IPS-NIHi7 (cell line): ENCODE data around the gene RGL2.
"Not testable (repeated sequence)": the region's sequence is repeated elsewhere in the genome, so short reads cannot be mapped to it uniquely, and the experiment has no call there.

Experiments used
- DNase-seq: peaks from one replicate; pipeline ENCODE4 v3.0.0; 2012; ENCODE audit warnings: mixed read lengths; ENCODE audit errors: extremely low spot score

Gene RGL2, protein sequence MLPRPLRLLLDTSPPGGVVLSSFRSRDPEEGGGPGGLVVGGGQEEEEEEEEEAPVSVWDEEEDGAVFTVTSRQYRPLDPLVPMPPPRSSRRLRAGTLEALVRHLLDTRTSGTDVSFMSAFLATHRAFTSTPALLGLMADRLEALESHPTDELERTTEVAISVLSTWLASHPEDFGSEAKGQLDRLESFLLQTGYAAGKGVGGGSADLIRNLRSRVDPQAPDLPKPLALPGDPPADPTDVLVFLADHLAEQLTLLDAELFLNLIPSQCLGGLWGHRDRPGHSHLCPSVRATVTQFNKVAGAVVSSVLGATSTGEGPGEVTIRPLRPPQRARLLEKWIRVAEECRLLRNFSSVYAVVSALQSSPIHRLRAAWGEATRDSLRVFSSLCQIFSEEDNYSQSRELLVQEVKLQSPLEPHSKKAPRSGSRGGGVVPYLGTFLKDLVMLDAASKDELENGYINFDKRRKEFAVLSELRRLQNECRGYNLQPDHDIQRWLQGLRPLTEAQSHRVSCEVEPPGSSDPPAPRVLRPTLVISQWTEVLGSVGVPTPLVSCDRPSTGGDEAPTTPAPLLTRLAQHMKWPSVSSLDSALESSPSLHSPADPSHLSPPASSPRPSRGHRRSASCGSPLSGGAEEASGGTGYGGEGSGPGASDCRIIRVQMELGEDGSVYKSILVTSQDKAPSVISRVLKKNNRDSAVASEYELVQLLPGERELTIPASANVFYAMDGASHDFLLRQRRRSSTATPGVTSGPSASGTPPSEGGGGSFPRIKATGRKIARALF

GRCh38 chr6:33298773-33299236 lies at the start of gene RGL2:
TSS of gene RGL2 (minus strand) at chr6:33298942. CDS start at chr6:33298610, 332 bp downstream.
- DNase-seq: peak; percentile 31

GRCh38 chr6:33347816-33348215 lies 49.1 kb upstream of the RGL2 start:
- DNase-seq: no peak

DNA sequence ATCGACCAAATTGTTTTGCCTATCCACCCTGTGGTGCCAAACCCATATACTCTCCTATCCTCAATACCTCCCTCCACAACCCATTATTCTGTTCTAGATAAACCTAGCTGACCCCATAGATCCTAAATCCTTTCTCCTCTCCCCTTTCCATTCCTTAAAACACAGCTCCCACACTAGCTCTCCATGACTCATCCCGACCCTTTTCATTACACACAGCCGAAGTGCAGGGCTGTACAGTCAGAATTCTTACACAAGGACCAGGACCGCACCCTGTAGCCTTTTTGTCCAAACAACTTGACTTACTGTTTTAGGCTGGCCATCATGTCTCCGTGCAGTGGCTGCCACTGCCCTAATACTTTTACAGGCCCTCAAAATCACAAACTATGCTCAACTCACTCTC lies 48.2 kb upstream of the RGL2 start:
- not testable (repeated sequence) for DNase-seq

DNA sequence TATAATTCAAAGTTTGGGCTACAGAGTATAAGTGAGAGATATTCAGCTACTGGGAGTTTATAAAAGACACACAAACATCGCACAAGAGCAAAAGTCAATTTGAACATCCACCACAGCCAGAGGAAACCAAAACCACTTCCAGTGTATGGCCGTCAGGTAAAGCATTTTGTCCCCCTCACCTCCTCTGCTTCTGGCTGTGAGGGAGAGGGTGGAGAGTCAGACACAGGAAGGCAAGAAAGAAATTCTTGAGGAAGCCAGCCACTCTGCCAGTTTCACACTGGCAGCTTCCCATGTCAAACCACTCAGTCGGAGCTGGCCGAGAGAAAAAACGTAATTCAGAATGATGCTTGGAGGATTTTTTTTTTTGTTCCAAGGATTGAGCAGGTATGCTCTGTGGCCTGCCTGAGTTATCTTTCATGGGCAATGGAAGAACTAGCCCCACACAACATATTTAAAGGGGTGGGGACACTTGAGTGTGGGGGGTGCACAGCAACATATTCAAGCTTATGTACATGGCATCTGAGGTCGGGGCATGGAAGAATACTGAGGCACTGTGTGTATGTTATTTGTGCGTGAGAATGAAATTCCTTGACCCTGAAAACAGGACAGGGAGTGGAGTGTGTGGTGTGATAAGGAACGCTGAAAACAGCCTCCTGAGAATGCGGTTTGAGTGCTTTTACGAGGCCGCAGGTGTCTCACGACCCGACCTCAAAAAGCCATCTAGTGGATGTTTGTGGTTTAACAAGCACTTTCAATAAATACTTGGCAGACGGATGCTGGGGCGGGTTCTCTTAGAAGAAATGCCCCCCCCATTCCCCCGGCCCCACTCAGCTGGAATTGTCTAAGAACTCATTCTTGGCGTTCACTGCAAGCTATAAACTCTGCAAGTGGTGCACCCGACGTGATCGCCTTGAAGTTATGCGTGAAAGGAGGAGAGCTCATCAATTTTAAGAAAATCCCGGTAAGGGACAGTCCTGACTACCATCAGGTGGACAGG lies 46.3 kb upstream of the RGL2 start:
- DNase-seq: peak; percentile 73

DNA sequence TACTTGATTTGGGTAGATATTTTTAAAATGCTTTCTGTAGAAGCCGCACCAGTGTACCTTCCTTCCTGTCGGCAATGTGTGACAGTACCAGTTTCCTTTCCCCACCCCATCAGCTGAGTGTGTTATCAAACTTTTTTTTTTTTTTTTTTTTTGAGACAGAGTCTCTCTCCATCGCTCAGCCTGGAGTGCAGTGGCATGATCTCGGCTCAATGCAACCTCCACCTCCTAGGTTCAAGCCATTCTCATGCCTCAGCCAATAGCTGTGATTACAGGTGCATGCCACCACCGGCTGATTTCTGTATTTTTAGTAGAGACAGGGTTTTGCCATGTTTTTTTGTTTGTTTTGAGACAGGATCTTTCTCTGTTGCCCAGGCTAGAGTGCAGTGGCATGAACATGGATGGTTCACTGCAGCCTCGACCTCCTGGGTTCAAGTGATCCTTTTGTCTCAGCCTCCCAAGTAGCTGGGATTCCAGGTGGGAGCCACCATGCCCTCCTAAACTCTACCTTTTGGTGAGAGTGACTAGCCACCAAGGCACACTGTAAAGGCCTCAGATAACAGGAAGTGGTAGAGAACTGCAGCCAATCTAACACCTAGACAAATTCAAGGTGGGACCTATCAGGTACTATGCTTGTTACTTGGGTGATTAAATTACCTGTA lies 45.3 kb upstream of the RGL2 start:
- DNase-seq: no peak

- DNase-seq: not testable (repeated sequence)
These were observed 44.8 kb upstream of the RGL2 start for GRCh38 chr6:33343606-33343952.

- DNase-seq: no peak
These were observed 40.5 kb upstream of the RGL2 start for GRCh38 chr6:33339193-33339592.

GRCh38 chr6:33336495-33336894 lies 37.8 kb upstream of the RGL2 start:
- no peak for DNase-seq

GRCh38 chr6:33335916-33336315 lies 37.2 kb upstream of the RGL2 start:
- DNase-seq: no peak

- DNase-seq: no peak
These were observed 34.9 kb upstream of the RGL2 start for GRCh38 chr6:33333666-33334065.

- no peak for DNase-seq
These were observed 32.0 kb upstream of the RGL2 start for GRCh38 chr6:33330736-33331135.

- no peak for DNase-seq
These were observed 30.3 kb upstream of the RGL2 start for GRCh38 chr6:33329058-33329457.

GRCh38 chr6:33324125-33324524 lies 25.4 kb upstream of the RGL2 start:
- DNase-seq: no peak

GRCh38 chr6:33323623-33323948 lies 24.8 kb upstream of the RGL2 start:
- no peak for DNase-seq

DNA sequence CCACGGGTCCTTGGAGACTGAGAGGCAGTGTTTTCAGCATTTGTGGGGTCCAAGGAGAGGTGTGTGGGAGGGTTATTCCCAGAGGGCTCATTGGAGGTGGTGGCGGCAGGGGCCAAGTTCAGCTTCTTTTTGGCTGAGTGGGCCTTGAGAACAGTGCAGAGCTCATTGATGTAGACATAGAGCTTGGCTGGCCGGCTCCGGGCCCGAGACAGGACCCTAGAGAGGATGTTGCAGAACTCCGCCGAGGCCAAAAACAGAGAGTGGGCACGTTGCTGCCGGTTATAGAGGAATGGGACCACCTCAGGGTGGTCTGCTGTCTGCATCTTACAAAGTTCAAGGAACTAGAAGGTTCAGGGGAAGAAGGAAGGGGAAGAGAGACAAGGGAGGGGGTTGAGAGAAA lies 22.5 kb upstream of the RGL2 start:
- no peak for DNase-seq

DNA sequence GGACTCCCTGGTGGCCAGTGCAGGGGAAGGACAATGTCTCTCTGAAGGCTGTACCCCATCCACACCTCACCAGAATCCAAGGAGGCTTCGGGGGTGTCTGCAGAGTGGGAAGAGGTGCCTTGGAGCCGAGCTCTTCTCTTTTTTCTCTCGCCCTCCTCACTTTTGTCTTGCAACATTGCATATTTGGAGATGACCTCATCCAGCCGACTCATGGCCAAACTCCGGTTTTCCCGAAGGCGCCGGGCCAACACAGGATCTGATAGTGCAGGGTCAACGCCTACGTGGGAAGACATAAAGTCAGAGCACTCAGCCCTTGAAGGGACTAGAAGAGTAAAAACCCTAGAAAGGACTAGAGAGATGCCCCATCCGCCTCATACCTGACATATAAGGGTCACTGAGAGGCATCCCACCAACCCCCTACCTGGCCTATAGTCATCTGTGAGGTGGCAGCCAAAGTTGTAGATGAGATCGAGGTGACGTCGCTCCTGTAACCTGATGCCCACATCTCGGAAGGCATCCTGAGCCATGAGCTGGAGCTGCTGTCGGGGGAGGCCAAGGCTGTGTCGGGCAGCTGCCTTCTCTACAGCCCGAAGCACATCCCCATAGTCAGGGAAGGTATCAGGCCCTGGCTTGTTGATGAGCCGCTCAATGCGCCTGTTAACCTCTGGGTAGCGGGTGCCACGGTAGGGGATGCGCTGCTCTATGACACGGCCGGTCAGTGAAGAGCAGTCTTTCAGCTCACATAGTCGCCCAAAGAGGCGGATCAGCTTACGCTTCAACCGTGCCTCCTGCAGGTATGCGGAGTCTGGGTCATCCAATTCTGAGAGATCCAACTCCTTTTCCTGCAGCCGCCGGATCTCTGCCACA lies 21.8 kb upstream of the RGL2 start:
- no peak for DNase-seq

- no peak for DNase-seq
These were observed 21.2 kb upstream of the RGL2 start for GRCh38 chr6:33319939-33320314.

DNA sequence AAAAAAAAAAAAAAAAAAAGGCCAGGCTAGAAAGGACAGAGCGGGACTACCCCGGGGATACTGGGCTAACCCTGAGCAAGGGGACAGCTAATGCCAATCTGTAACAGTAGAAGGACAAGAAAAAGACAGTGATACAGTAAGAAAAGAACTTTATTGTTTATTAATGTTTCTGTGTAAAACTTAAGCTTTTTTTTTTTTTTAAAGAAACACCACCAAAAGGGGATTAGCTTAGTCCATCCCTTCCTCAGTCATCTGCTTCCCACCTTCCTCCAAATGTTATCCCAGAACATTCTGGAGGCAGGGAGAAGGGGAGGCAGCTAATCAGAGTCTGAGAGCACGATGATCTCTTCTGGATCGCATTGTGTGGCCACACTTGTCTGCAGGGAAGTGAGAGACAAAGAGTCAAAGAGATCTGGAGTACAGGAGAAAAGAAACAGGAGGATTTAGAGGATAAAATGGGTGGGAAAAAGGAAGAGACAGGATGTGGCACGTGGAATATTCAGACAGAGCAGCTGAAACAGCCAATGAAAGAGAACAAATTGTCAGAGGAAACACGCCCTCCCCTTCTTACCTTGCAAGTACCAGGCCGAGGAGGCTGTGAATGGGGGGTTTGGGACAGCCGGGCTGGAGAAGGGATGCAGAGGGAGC lies 19.8 kb upstream of the RGL2 start:
- DNase-seq: no peak

DNA sequence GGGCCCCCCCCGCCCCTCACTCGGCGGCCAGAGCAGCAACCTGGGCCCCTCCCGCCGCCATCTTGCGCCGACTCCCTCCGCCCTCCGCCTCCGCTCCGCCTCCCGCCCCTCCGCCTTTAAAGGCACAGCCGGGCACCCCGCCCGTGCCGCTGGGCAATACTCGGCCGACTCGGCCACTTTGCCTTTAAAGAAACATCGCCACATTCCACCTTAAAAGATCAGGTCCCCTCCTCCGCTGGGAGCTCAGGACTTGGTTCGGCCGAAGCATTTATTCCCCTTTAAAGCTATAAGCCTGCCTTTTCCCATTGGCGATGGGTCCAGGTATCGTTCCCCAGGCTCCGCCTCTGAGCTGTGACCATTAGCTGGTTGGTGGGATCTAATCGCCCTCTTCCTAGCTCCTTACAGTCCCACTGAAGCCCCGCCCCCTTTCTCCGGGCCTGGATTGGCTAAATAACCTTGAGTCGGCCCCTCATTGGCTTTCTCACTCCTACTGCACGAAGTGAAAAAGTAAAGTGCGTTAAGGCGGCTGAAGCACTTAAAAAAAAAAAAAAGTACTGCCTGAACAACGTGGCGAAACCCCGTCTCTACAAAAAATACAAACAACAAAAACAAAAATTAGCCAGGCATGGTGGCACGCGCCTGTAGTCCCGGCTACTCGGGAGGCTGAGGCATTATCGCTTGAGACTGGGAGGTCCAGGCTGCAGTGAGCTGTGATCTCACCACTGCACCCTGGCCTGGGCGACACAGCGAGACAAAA lies 19.1 kb upstream of the RGL2 start, which contains the start of gene ZBTB22:
ZBTB22 (minus strand) TSS at position 76 of the 757 bp plus-strand sequence. CDS start 828 bp downstream, outside the sequence.
- DNase-seq: peak; percentile 88
